ENCODE results near the gene HOMEZ.
A peak's percentile ranks its signal among the peaks of the same experiment; 100 is the strongest.

The HOMEZ gene

GRCh38 chr14:23302290-23303225 is 16.6 kb upstream of the HOMEZ start, which contains the start of gene PPP1R3E:
PPP1R3E (minus strand) TSS chr14:23302859; CDS start chr14:23302576, 283 bp downstream.
- H3K36me3 ChIP-seq (ENCODE audit: insufficient read depth, low read length) = no peaks in the 10 kb centered on the region
- peaks cover 38% of the 10 kb centered on the region for H3K4me1 ChIP-seq (ENCODE audit: control insufficient read depth, insufficient read depth, low read length)
- H3K27me3 ChIP-seq (ENCODE audit: control insufficient read depth, insufficient read depth, low read length) = no peaks in the 10 kb centered on the region
- H3K9ac ChIP-seq (ENCODE audit: low read depth, low read length) = peak within 1 kb of the TSS; percentile 90
- peak within 1 kb of the TSS; percentile 96 for H3K4me2 ChIP-seq (ENCODE audit: low read length)
- peak within 1 kb of the TSS; percentile 78 for H3K4me3 ChIP-seq (ENCODE audit: low read length)
- no peaks in the 10 kb centered on the region for H3K9me3 ChIP-seq (replicated peaks; ENCODE audit: low read length)

GRCh38 chr14:23301969-23302289 is 16.0 kb upstream of the HOMEZ start:
- Histone ChIP-seq H3K4me1 (ENCODE audit: control insufficient read depth, insufficient read depth, low read length) (peaks cover 35% of the 10 kb centered on the region), H3K4me2 (ENCODE audit: low read length) (peak overlapping the region; percentile 96), H3K9me3 (replicated peaks; ENCODE audit: low read length) (no peaks in the 10 kb centered on the region), H3K27me3 (ENCODE audit: control insufficient read depth, insufficient read depth, low read length) (no peaks in the 10 kb centered on the region), H3K36me3 (ENCODE audit: insufficient read depth, low read length) (no peaks in the 10 kb centered on the region), H3K4me3 (ENCODE audit: low read length) (peak overlapping the region; percentile 78), H3K9ac (ENCODE audit: low read depth, low read length) (peak overlapping the region; percentile 90)

GRCh38 chr14:23301288-23301968 is 15.5 kb upstream of the HOMEZ start:
- H3K27me3 ChIP-seq (ENCODE audit: control insufficient read depth, insufficient read depth, low read length) = no peaks in the 10 kb centered on the region
- H3K4me2 ChIP-seq (ENCODE audit: low read length) = peak overlapping the region; percentile 97
- no peaks in the 10 kb centered on the region for H3K9me3 ChIP-seq (replicated peaks; ENCODE audit: low read length)
- H3K4me1 ChIP-seq (ENCODE audit: control insufficient read depth, insufficient read depth, low read length) = peaks cover 34% of the 10 kb centered on the region
- peak overlapping the region; percentile 80 for H3K4me3 ChIP-seq (ENCODE audit: low read length)
- no peaks in the 10 kb centered on the region for H3K36me3 ChIP-seq (ENCODE audit: insufficient read depth, low read length)
- peak overlapping the region; percentile 90 for H3K9ac ChIP-seq (ENCODE audit: low read depth, low read length)

GRCh38 chr14:23300687-23301223 is 14.8 kb upstream of the HOMEZ start:
- peak overlapping the region; percentile 87 for H3K9ac ChIP-seq (ENCODE audit: low read depth, low read length)
- peak overlapping the region; percentile 80 for H3K4me3 ChIP-seq (ENCODE audit: low read length)
- H3K9me3 ChIP-seq (replicated peaks; ENCODE audit: low read length) = no peaks in the 10 kb centered on the region
- peaks cover 27% of the 10 kb centered on the region for H3K4me1 ChIP-seq (ENCODE audit: control insufficient read depth, insufficient read depth, low read length)
- H3K27me3 ChIP-seq (ENCODE audit: control insufficient read depth, insufficient read depth, low read length) = no peaks in the 10 kb centered on the region
- H3K4me2 ChIP-seq (ENCODE audit: low read length) = peak overlapping the region; percentile 97
- H3K36me3 ChIP-seq (ENCODE audit: insufficient read depth, low read length) = no peaks in the 10 kb centered on the region

GRCh38 chr14:23299986-23300686 is 14.2 kb upstream of the HOMEZ start:
- H3K27me3 ChIP-seq (ENCODE audit: control insufficient read depth, insufficient read depth, low read length) = no peaks in the 10 kb centered on the region
- H3K4me2 ChIP-seq (ENCODE audit: low read length) = peak overlapping the region; percentile 97
- H3K4me3 ChIP-seq (ENCODE audit: low read length) = peak overlapping the region; percentile 80
- H3K4me1 ChIP-seq (ENCODE audit: control insufficient read depth, insufficient read depth, low read length) = peaks cover 27% of the 10 kb centered on the region
- H3K9me3 ChIP-seq (replicated peaks; ENCODE audit: low read length) = no peaks in the 10 kb centered on the region
- no peaks in the 10 kb centered on the region for H3K36me3 ChIP-seq (ENCODE audit: insufficient read depth, low read length)
- H3K9ac ChIP-seq (ENCODE audit: low read depth, low read length) = peak overlapping the region; percentile 87

- peaks cover 2% of the 10 kb centered on the region for H3K27me3 ChIP-seq (ENCODE audit: control insufficient read depth, insufficient read depth, low read length)
- no peaks in the 10 kb centered on the region for H3K36me3 ChIP-seq (ENCODE audit: insufficient read depth, low read length)
- H3K4me1 ChIP-seq (ENCODE audit: control insufficient read depth, insufficient read depth, low read length) = peaks cover 27% of the 10 kb centered on the region
- H3K4me3 ChIP-seq (ENCODE audit: low read length) = no peak overlapping the region
- no peaks in the 10 kb centered on the region for H3K9me3 ChIP-seq (replicated peaks; ENCODE audit: low read length)
- H3K9ac ChIP-seq (ENCODE audit: low read depth, low read length) = peak overlapping the region; percentile 87
- H3K4me2 ChIP-seq (ENCODE audit: low read length) = peak overlapping the region; percentile 33
Observed at GRCh38 chr14:23299211-23299957, 13.5 kb upstream of the HOMEZ start.

GRCh38 chr14:23297611-23298277 is 11.8 kb upstream of the HOMEZ start:
- peaks cover 14% of the 10 kb centered on the region for H3K27me3 ChIP-seq (ENCODE audit: control insufficient read depth, insufficient read depth, low read length)
- H3K4me3 ChIP-seq (ENCODE audit: low read length) = no peak overlapping the region
- no peak overlapping the region for H3K9ac ChIP-seq (ENCODE audit: low read depth, low read length)
- no peaks in the 10 kb centered on the region for H3K36me3 ChIP-seq (ENCODE audit: insufficient read depth, low read length)
- H3K9me3 ChIP-seq (replicated peaks; ENCODE audit: low read length) = no peaks in the 10 kb centered on the region
- H3K4me1 ChIP-seq (ENCODE audit: control insufficient read depth, insufficient read depth, low read length) = peaks cover 27% of the 10 kb centered on the region
- H3K4me2 ChIP-seq (ENCODE audit: low read length) = no peak overlapping the region

- Histone ChIP-seq H3K27me3 (ENCODE audit: control insufficient read depth, insufficient read depth, low read length) (peaks cover 14% of the 10 kb centered on the region), H3K36me3 (ENCODE audit: insufficient read depth, low read length) (no peaks in the 10 kb centered on the region), H3K9ac (ENCODE audit: low read depth, low read length) (no peak overlapping the region), H3K4me1 (ENCODE audit: control insufficient read depth, insufficient read depth, low read length) (peaks cover 27% of the 10 kb centered on the region), H3K4me2 (ENCODE audit: low read length) (no peak overlapping the region), H3K4me3 (ENCODE audit: low read length) (no peak overlapping the region), H3K9me3 (replicated peaks; ENCODE audit: low read length) (no peaks in the 10 kb centered on the region)
Observed at GRCh38 chr14:23297096-23297495, 11.2 kb upstream of the HOMEZ start.

DNA sequence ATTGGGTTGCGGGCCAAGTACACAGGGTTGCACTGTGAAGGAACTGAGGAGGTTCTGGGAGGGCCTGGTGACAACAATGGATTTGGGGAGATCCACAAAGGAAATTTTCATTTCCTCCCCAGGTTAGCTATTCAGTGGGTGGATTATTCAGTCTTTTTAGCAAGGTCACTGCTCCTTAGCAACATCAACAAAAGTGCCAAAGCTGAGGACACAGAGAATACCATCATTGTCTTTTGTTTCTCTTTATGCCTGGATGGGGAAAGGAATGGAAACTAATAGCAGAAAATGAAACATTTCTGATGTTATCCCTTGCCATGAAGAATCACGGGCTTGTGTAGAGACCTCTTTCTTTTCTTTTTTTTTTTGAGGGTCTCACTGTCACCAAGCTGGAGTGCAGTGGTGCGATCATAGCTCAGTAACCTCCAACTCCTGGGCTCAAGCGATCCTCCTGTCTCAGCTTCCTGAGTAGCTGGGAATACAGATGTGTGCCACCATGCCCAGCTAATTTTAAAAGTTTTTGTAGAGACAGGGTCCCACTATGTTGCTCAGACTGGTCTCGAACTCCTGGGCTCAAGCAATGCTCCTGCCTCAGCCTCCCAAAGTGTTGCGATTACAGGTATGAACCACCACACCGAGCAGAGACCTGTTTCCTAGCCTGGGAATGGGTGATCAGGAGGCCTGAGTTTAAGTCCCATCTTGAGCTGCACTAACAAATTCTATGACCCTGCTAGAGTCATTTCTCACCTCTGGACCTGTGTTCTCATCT is 10.3 kb upstream of the HOMEZ start:
- Histone ChIP-seq H3K9ac (ENCODE audit: low read depth, low read length) (no peak overlapping the region), H3K27me3 (ENCODE audit: control insufficient read depth, insufficient read depth, low read length) (peaks cover 17% of the 10 kb centered on the region), H3K36me3 (ENCODE audit: insufficient read depth, low read length) (no peaks in the 10 kb centered on the region), H3K4me1 (ENCODE audit: control insufficient read depth, insufficient read depth, low read length) (peaks cover 25% of the 10 kb centered on the region), H3K9me3 (replicated peaks; ENCODE audit: low read length) (no peaks in the 10 kb centered on the region), H3K4me2 (ENCODE audit: low read length) (no peak overlapping the region), H3K4me3 (ENCODE audit: low read length) (no peak overlapping the region)
